Activated CD4-positive, alpha-beta T cell treated with anti-CD3 and anti-CD28 coated beads, Interleukin-10, Interleukin-2, amounts not matched to agents 100 ng/mL and 50 ng/mL, durations not matched to agents 16 hours and 8 hours (primary cell): Measurements from ENCODE around the gene NINJ1.

ENCODE experiments used
- DNase-seq: peaks from one replicate; pipeline ENCODE4 v3.0.0-alpha.2; 2020

The NINJ1 gene, protein sequence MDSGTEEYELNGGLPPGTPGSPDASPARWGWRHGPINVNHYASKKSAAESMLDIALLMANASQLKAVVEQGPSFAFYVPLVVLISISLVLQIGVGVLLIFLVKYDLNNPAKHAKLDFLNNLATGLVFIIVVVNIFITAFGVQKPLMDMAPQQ

DNA sequence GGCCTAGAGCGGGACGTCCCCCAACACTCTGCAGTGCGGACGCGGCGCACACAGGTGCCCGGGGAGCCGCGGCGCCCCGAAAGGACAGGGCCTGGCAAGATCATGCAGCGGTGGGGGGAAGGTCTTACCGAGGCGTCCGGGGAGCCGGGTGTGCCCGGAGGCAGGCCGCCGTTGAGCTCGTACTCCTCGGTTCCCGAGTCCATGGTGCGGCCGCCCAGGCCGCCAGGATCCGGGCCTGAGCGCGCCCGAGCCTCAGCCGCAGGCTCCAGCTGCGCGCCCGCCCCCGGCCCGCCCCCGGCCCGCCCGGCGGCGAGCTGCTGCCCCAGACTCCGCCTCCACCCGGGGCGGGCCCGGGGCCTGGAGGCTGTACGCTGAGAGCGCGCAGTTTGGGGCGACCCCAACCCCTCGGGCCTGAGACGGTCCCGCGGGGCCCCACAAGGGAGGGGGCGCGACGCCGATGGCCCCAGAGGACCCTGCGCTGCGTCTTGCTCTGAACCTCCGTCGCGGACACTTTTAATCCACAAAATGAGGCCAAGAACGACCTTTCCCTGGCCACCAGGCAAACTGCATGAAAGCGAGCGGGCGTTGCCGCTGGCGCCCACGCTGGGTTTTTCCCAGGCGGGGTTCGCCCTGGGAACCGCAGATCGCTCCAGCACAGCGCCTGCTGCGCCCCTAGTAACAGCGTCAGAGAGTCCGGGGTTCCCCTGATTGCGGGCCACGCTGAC lies at the start of gene NINJ1:
NINJ1 (minus strand) TSS at position 237 of the 725 bp plus-strand sequence; CDS start at position 203, 34 bp downstream.
- peak; percentile 85 for DNase-seq

DNA sequence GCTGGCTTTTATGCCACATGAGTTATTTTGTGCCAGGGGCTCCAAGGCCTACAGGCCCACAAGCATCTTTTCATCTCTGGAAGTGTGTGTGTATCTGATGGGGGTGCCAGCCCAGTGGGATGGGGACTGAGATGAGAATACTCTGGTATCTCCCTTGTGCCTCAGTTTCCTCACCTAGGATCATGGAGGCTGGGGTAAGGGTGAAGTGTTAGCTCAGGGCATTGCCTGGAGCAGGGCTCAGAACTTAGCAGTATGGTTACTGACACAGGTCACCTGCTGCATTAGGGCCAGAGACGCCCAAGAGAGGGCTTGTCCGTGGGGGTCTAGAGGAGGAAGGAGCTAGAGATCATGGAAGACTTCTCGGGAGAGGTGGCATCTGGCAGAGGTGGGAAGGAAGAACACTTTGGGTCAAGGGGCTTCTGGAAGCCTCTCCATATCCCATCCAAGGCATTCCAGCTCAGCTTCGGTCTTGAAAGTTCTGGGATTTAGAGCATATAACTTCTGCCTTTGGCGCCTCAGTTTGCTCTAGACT lies 49.1 kb upstream of the NINJ1 start:
- DNase-seq = no peak

- DNase-seq = no peak
Measured at GRCh38 chr9:93182572-93182971, 48.5 kb upstream of the NINJ1 start.

DNA sequence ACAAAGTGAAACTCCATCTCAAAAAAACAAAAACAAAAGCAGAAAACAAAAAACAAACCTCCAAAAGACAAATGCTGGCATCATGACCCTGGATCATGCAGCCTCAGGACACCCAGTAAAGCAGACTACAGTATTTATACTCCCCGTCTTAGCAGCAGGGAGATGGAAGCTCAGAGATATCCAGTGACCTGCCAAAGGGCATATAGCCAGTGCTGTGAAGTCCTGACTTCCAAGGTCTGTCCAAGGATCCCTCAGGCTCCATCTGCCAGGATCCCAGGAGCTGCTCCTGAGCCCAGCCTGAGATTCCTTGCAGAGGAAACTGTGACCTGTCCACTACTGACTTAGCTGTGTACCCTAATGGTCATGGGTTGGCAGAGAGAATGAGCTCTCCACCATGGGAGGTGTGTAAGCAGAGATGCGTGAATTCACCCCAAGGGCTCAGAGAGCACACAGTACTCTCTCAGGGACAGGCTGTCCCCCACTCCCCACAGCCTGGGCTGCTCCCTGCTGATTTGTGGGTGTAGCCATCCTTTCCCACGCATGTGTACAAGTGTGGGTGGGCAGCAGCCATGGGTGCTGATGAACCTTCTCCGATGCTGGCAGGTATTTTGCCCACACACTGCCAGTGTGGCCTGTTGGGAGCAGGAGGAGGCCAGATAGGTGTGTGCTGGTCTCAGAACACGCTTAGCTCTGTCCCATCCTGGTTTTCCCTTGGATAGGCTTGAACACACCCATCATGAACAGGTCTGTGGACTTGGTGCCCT lies 47.8 kb upstream of the NINJ1 start:
- DNase-seq = no peak

- no peak for DNase-seq
Measured at GRCh38 chr9:93180938-93181337, 46.9 kb upstream of the NINJ1 start.

GRCh38 chr9:93178851-93179786 lies 45.1 kb upstream of the NINJ1 start:
- DNase-seq = no peak

GRCh38 chr9:93177676-93178075 lies 43.6 kb upstream of the NINJ1 start:
- DNase-seq = no peak

- no peak for DNase-seq
Measured at GRCh38 chr9:93174976-93175375, 40.9 kb upstream of the NINJ1 start.

DNA sequence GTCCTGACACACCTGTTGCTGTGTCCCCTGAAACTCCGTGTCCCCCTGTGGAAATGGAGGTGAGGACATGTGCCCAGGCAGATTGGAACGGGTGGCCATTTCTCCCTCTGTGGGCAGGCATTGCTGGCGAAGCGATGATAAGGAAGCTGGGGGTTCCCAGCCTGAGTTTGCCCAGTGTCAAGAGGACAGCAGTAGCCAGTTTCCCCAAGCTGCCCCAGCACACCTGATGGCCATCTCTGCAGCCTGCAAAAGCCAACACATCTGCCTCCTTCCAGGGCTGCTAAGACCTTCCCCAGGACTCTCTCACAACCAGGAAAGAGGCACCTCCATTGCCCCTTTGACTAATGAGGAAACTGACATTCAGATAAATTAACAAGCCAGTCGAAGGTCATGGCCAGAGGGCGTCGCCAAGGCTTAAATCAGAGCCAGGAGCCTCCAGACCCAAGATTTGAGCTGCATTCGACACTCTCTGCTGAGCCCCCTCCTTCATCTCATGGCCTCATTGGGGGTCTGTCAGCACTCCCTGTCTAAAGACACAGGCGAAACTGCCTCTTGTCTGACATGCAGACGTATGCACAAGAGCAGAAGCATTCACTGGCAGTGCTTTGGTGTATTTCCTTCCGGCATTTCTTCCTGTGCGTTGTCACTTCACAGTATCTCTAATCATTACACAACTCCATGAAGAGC lies 39.5 kb upstream of the NINJ1 start:
- DNase-seq = no peak

DNA sequence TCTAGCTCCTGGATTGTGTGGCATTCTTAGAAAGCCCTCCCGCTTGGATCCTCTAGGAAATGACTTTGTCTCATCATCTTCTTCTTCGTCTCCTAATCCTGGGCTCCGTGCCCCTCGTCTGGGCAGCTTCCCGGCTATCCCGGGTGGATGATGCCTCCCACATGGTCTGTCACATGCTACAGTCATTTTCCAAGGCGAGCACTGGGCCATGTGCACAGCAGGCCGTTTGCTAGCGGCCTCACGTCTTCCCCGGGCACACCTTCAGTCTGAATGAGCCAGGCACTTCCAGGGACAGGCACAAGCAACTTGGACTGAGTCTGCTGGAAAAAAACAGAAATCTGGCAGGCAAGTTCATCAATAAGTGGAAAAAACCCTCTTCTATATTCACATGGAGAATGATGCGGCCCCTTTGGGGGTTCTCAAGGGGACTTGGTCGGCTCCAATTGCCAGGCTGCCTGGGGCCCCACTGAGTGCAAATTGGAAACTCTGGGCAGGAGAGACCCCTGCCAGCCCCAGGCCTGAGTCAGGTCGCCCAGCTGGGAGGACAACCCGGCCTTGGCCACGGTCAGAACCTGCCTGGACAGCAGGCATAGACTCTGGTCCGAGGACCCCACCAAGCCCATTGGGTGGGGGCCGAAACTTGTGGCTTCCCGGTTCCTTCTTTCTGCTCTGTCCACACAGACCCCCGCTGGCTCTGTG lies 38.8 kb upstream of the NINJ1 start:
- DNase-seq = no peak

DNA sequence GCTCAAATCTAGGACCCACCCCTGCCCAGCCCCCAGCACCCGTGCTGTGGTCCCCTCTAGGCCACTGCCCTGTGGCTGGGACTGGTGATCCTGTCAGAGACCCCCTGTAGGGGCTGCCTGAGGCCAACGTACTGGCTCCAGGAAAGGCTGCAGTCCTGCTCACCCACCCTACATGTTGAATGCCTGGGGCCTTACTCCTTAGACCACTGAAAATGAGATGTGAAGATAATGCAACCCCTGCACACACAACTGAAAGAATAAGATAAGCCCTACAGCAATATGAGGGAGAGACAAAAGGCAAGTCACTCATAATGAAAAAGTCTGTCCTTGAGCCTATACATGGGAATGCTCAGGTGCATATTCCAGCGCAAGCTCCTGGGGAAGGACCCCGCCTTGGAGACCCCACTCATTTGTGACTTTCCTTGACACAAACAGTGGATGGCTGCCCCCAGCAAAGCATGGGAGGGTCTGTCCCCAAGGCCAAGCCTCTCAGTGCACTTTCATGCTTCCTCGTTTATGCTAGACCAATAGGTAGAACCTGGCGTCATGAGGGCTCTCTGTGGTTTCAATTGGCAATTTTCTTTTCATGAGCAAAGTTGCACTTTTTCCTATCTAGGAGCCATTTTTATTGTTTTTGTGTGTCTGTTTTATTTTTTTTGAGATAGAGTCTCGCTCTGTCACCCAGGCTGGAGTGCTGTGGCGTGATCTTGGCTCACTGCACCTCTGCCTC lies 37.4 kb upstream of the NINJ1 start:
- DNase-seq = no peak

DNA sequence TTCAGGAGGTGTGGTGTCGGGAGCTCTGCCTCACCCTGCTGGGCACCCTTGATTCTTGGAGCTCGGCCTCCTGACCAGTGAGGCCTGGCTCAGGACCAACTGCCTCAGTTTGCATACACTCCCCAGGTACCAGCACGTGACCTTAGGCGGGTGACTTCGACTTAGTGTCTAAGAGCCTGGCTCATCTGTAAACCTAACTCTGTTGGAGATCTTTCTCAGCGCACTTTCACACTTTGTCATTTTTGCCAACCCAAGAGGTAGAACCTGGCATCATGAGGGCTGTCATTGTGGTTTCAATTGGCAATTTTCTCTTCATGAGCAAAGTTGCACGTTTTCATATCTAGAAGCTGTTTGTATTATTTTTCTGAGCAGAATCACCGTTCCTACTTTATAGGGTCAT lies 36.5 kb upstream of the NINJ1 start:
- peak; percentile 71 for DNase-seq

DNA sequence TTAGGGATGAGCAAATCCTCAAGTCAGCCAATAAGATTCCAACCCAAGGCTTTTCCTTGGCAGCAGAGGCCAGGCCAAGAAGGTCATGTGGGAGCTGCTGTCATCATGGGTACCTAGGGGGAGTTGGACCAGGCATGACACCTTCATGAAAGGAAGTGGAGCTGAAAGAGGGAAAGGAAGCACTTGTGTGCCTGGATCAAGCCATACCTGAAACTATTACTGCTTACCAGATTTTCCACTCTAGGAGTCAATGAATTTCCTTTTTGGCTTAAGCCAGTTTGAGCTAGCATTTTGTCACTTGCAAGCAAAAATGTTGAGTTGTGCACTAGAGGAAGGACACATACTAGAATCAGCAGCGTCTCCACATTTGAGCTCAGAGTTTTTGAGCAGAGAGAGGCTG lies 35.4 kb upstream of the NINJ1 start:
- no peak for DNase-seq

GRCh38 chr9:93168581-93168980 lies 34.5 kb upstream of the NINJ1 start:
- DNase-seq = no peak

DNA sequence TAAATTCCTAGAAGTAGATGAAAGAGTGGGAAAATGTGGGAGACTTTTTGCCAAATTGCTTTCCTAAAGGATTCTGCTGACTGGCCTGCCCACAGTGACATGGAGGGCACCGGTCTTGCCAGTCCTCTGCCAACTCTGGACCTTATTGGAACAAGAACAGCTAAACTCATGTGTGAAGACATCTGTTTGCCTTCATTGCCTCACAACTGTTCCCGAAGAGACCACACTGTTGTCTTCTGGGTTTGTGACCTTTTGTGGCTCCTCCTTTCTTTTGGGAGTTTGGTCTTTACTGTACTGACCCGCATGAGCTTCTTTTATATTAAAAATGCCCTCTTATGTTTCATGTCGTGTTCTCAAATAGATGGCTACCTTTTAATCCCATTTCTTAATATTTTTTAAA lies 33.8 kb upstream of the NINJ1 start:
- DNase-seq = no peak

DNA sequence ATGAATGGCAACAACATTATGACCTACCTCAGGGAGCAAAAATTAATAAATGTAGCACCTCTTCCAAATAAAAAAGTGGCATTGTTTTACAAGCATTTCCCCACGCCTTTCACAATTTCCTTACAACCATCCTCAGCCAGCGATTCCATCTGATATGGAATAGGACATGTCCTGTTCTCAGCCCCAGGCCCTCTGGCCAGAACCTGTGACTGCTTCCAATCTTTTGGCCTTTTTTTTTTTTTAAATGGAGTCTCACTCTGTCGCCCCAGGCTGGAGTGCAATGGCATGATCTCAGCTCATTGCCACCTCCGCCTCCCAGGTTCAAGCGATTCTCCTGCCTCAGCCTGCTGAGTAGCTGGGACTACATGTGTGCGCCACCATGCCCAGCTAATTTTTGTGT lies 33.1 kb upstream of the NINJ1 start:
- no peak for DNase-seq

GRCh38 chr9:93166699-93167098 lies 32.6 kb upstream of the NINJ1 start:
- no peak for DNase-seq

- DNase-seq = no peak
Measured at GRCh38 chr9:93164085-93164484, 30.0 kb upstream of the NINJ1 start.

- DNase-seq = no peak
Measured at GRCh38 chr9:93161786-93162562, 27.9 kb upstream of the NINJ1 start.
